Brain (organoid and tissue), 1 donor: Measurements from ENCODE around the gene NOTCH2NLA. TPM values are rescaled to one million over a fixed set of nuclear protein-coding genes. Genes with fewer than 3 reads are reported as not detected.

Source experiments
- polyA plus RNA-seq: library from polyadenylated mRNA; stranded (reverse); fragments of 350-450 nt; fragmentation: Illumina TruSeq; extraction: RNeasy Lipid Tissue Mini Kit (QIAGEN cat#74804); gene quantifications from one replicate; pipeline ENCODE4 v1.2.3, GENCODE V29; 2015; ENCODE audit warnings: low read depth, low replicate concordance; ENCODE audit not compliant: insufficient read depth

NOTCH2NLA gene
- polyA plus RNA-seq, 1 donor from 2014 or later: 2.5 TPM

Other genes with a start within 250 kb of the NOTCH2NLA start
- gene TXNIP, start 232.4 kb downstream of the NOTCH2NLA start, polyA plus RNA-seq: 115 TPM
- gene HJV, start 207.3 kb downstream of the NOTCH2NLA start, polyA plus RNA-seq: not detected
- 0.12 TPM for gene NBPF10, start 84.2 kb downstream of the NOTCH2NLA start, polyA plus RNA-seq